OCI-LY7 (cell line): ENCODE measurements around the gene TTC9B. TPM values are rescaled to one million over a fixed set of nuclear protein-coding genes. Genes with fewer than 3 reads are reported as not detected.
"Not testable (repeated sequence)": the region's sequence is repeated elsewhere in the genome, so short reads cannot be mapped to it uniquely, and the experiment has no call there.

Experiments used
- BruUV-seq: library from RNA; stranded (reverse); fragments of 400-500 nt; replicated peaks from 2 replicates; lab custom pipeline; 2021; lab: Mats Ljungman, UMichigan
- CTCF ChIA-PET: fragments of 300-600 bp; sonication (Branson Sonifier 250); formaldehyde crosslinking; loops from one replicate; lab custom pipeline; 2022; ENCODE audit warnings: antibody characterized with exemption; ENCODE audit not compliant: unreplicated experiment; lab: Charles Lee
- POLR2A ChIA-PET: fragments of 300-600 bp; sonication (Branson Sonifier 250); formaldehyde crosslinking; loops from one replicate; lab custom pipeline; 2022; ENCODE audit warnings: antibody characterized with exemption; lab: Charles Lee
- DNase-seq: peaks from one replicate; pipeline ENCODE4 v3.0.0-alpha.2; 2015; ENCODE audit warnings: low spot score
- H2AFZ ChIP-seq: fragments of 200-600 bp; sonication (generic), shearing (Covaris generic); 2 replicates; pipeline ENCODE4 v1.6.1; 2014; ENCODE audit warnings: mild to moderate bottlenecking, antibody characterized with exemption, low read length, moderate library complexity
- H3K27ac ChIP-seq: fragments of 200-600 bp; sonication (generic); 2 replicates; pipeline ENCODE4 v1.5.1; 2014; ENCODE audit warnings: mixed run types, low read depth, mild to moderate bottlenecking, moderate library complexity, low read length, inconsistent platforms; ENCODE audit not compliant: poor library complexity, severe bottlenecking
- H3K36me3 ChIP-seq: fragments of 200-600 bp; sonication (generic); 2 replicates; pipeline ENCODE4 v1.6.1; 2014; ENCODE audit warnings: mild to moderate bottlenecking, antibody characterized with exemption, low read length, moderate library complexity, mixed read lengths; ENCODE audit not compliant: insufficient read depth
- H3K4me1 ChIP-seq: fragments of 200-600 bp; sonication (generic); 2 replicates; pipeline ENCODE4 v1.5.1; 2014; ENCODE audit warnings: mild to moderate bottlenecking, low read length; ENCODE audit not compliant: insufficient read depth, poor library complexity, severe bottlenecking
- H3K4me2 ChIP-seq: fragments of 200-600 bp; sonication (generic); 2 replicates; pipeline ENCODE4 v1.6.1; 2014; ENCODE audit warnings: mild to moderate bottlenecking, low read length
- H3K4me3 ChIP-seq: fragments of 200-600 bp; sonication (generic); 2 replicates; pipeline ENCODE4 v1.5.1; 2014; ENCODE audit warnings: mild to moderate bottlenecking, low read depth, low read length; ENCODE audit not compliant: poor library complexity, severe bottlenecking
- H3K79me2 ChIP-seq: fragments of 200-600 bp; sonication (generic); 2 replicates; pipeline ENCODE4 v1.6.1; 2016; ENCODE audit warnings: low read depth, mild to moderate bottlenecking, low read length, moderate library complexity, mixed read lengths; ENCODE audit not compliant: insufficient read depth
- H3K9me2 ChIP-seq: fragments of 200-600 bp; sonication (generic); 2 replicates; pipeline ENCODE4 v1.6.1; 2016; ENCODE audit warnings: mild to moderate bottlenecking, low read length, mixed read lengths; ENCODE audit not compliant: insufficient read depth
- H3K9me3 ChIP-seq: fragments of 200-600 bp; sonication (generic); 2 replicates; pipeline ENCODE4 v1.6.1; 2014; ENCODE audit warnings: mild to moderate bottlenecking, mixed run types, low read length, mixed read lengths
- H4K20me1 ChIP-seq: fragments of 200-600 bp; sonication (generic); 2 replicates; pipeline ENCODE4 v1.6.1; 2014; ENCODE audit warnings: mild to moderate bottlenecking, antibody characterized with exemption, low read length, moderate library complexity, mixed read lengths; ENCODE audit not compliant: insufficient read depth
- EZH2phosphoT487 ChIP-seq: fragments of 200-600 bp; sonication (generic); IDR thresholded peaks from 2 replicates; pipeline ENCODE4 v1.6.1; 2018; ENCODE audit warnings: low read depth, borderline replicate concordance, mild to moderate bottlenecking, mixed run types, antibody characterized with exemption, low read length, moderate library complexity, mixed read lengths
- intact Hi-C: fragments of 100-400 bp; cut with micrococcal nuclease; formaldehyde crosslinking; loops from one replicate; pipeline ENCODE4 v1.10.0; 2022; ENCODE audit not compliant: unreplicated experiment
- total RNA-seq, 2 experiments: library from RNA; depleted of rRNA in 1 of 2; stranded (reverse); fragments of >200 nt in 1 of 2; shearing (Covaris generic) in 1 of 2; gene quantifications; 2 replicates each; pipeline ENCODE4 v1.2.3, GENCODE V29; 2014 to 2022
- TF ChIP-seq, protein P1 (sequence below): fragments of 200-600 bp; sonication (generic); conservative IDR thresholded peaks from 2 replicates; pipeline ENCODE4 v1.5.1; 2014; ENCODE audit warnings: mild to moderate bottlenecking, antibody characterized with exemption, low read length, moderate library complexity, mixed read lengths

Gene TTC9B
- total RNA-seq, 2 experiments from 2014 or later, result not detected

DNA sequence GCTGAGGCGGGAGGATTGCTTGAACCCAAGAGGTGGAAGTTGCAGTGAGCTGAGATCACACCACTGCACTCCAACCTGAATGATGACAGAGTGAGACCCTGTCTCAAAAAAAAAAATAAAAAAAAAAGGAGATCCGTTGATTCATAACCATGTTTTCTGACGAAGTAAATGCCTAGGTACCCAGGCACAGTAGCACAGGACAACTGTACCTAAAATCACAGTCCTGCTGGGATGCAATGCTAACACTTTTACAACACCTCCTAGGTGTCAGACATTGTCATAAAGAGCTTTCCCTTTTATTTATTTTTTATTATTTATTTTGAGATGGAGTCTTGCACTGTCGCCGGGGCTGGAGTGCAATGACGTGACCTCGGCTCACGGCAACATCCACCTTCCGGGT lies 2.5 kb upstream of the TTC9B start:
- BruUV-seq, result no TSS peak
- H3K27ac ChIP-seq, result no peak overlapping the region
- H4K20me1 ChIP-seq, result no peaks in the 10 kb centered on the region
- no peaks in the 10 kb centered on the region for H3K79me2 ChIP-seq
- H3K4me3 ChIP-seq, result no peak overlapping the region
- H2AFZ ChIP-seq, result no peak overlapping the region
- ChIA-PET CTCF (no interaction called here), POLR2A (no interaction called here)
- H3K9me3 ChIP-seq, result 0 out of 2 replicates have a peak, but pooled peaks cover 4% of the 10 kb centered on the region
- H3K9me2 ChIP-seq, result no peaks in the 10 kb centered on the region
- no peaks in the 10 kb centered on the region for H3K4me1 ChIP-seq
- no peak for DNase-seq
- H3K36me3 ChIP-seq, result no peaks in the 10 kb centered on the region
- intact Hi-C loops, result no loop called here
- TF ChIP-seq, protein P1, sequence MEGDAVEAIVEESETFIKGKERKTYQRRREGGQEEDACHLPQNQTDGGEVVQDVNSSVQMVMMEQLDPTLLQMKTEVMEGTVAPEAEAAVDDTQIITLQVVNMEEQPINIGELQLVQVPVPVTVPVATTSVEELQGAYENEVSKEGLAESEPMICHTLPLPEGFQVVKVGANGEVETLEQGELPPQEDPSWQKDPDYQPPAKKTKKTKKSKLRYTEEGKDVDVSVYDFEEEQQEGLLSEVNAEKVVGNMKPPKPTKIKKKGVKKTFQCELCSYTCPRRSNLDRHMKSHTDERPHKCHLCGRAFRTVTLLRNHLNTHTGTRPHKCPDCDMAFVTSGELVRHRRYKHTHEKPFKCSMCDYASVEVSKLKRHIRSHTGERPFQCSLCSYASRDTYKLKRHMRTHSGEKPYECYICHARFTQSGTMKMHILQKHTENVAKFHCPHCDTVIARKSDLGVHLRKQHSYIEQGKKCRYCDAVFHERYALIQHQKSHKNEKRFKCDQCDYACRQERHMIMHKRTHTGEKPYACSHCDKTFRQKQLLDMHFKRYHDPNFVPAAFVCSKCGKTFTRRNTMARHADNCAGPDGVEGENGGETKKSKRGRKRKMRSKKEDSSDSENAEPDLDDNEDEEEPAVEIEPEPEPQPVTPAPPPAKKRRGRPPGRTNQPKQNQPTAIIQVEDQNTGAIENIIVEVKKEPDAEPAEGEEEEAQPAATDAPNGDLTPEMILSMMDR, result no peak
- TF ChIP-seq EZH2phosphoT487, result no peak
- no peak overlapping the region for H3K4me2 ChIP-seq

DNA sequence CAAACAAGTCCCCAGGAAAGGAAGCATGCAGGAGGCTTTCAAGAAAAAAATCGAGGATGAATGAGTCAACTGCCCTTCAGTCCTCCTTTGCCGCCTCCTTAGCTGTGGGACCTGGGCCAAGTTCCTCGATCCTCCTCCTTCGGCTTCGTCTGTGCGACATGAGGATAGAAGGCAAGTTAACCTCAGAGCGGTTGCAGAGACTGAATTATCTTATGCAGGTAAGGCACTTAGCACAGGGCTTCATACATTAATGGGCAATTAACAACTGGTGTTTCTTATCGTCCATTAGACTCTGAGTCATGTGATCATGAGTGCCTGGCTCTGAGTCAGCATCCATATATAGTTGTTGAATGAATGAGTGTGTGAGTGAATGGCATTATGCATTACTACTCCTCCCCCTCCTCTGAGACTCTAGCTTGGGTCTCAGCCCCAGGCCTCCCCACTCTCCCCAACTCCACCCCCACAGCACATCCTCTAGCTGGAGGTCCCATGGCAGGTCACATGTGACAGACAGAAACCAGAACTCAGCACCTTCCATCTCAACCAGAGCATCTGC lies 1.6 kb upstream of the TTC9B start:
- Histone ChIP-seq H3K79me2 (no peaks in the 10 kb centered on the region), H3K9me3 (0 out of 2 replicates have a peak, but pooled peaks cover 4% of the 10 kb centered on the region), H3K4me1 (no peaks in the 10 kb centered on the region), H3K4me3 (no peak overlapping the region), H3K27ac (no peak overlapping the region), H3K36me3 (no peaks in the 10 kb centered on the region), H3K4me2 (no peak overlapping the region), H3K9me2 (no peaks in the 10 kb centered on the region), H2AFZ (no peak overlapping the region), H4K20me1 (no peaks in the 10 kb centered on the region)
- DNase-seq, result no peak
- CTCF ChIA-PET, result no interaction called here
- TF ChIP-seq, protein P1, result no peak
- no peak for TF ChIP-seq EZH2phosphoT487
- BruUV-seq, result no TSS peak
- intact Hi-C loops, result no loop called here
- POLR2A ChIA-PET, result no interaction called here

DNA sequence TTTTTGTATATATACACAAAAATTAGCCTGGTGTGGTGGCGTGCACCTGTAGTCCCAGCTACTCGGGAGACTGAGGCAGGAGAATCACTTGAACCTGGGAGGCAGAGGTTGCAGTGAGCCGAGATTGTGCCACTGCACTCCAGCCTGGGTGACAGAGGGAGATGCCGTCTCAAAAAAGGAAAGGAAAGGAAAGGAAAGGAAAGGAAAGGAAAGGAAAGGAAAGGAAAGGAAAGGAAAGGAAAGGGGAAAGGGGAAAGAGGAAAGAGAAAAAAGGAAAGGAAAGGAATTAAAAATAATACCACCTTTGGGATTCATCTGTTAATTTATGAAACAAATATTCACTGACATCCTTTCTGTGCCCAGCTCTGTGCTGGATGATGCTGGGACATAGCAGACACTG lies 845 bp upstream of the TTC9B start:
- H4K20me1 ChIP-seq, H3K9me2 ChIP-seq, H3K36me3 ChIP-seq, intact Hi-C loops, BruUV-seq, H3K4me2 ChIP-seq, H3K9me3 ChIP-seq, H3K27ac ChIP-seq, CTCF ChIA-PET, H3K4me1 ChIP-seq, H2AFZ ChIP-seq, H3K79me2 ChIP-seq, DNase-seq, H3K4me3 ChIP-seq: not testable (repeated sequence)
- POLR2A ChIA-PET, result interaction anchor here (0.7 kb wide), 1 partner anchor 86 kb away, joined by 3 read pairs; no protein-coding TSS in a partner anchor
